ENCODE measurements around the gene MGAT4B. TPM values are rescaled to one million over a fixed set of nuclear protein-coding genes. Genes with fewer than 3 reads are reported as not detected.

Gene MGAT4B
- total RNA-seq, 1 experiment from 2014 or later = 87.6 TPM

DNA sequence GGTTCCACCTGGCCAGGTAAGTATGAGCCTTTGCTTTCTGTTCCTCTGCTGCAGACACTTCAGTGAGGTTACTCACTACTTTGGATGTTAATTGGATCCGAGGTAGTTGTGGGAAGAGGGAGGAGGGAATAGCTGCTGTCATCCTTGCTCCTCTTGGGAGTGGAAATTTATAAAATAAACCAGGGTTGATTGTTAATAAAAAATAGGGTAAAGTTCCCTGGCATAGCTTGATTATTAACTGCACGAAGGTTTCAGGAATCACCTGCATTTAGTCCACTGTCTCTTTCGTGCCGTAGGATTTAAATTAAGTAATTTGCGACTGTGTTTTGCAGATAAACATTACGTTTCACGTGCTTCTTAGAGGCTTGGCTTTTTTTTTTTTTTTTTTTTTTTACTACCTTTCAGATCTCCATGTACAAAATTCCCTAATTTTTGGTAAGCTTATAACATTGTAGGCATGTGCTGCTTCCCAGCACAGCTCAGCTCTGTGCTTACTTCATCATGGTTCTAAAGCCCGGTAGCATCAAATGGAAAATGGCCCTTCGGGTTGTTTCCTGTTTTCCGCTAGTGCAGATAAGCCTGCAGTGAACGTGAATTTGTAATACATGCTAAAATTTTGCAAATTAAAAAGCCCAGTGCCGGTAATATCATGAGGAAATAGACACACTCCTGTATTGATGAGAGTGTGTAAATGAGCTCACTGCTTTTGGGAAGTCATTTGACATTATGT is 39.8 kb downstream of the MGAT4B start:
- no peak for DNase-seq (ENCODE audit: low read depth, low spot score)
- in situ Hi-C loops (cut with HindIII; ENCODE audit: low pct_unique_long_range_greater_than_20kb, low sequenced_read_pairs) = no loop called here

DNA sequence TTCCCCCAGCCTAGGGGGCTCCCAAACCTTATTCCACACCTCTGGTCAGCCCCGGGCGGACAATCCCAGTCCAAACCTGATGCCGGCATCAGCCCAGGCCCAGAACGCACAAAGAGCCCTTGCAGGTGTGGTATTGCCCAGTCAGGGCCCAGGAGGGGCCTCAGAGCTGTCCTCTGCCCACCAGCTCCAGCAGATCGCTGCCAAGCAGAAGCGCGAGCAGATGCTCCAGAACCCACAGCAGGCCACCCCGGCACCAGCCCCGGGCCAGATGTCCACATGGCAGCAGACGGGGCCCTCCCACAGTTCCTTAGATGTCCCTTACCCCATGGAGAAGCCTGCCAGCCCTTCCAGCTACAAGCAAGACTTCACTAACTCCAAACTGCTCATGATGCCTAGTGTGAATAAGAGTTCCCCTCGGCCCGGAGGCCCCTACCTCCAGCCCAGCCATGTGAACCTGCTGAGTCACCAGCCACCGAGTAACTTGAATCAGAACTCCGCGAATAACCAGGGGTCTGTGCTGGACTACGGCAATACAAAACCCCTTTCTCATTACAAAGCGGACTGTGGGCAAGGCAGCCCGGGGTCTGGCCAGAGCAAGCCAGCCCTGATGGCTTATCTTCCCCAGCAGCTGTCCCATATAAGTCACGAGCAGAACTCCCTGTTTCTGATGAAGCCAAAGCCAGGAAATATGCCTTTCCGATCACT is 40.5 kb downstream of the MGAT4B start:
- in situ Hi-C loops (cut with HindIII; ENCODE audit: low pct_unique_long_range_greater_than_20kb, low sequenced_read_pairs) = no loop called here
- no peak for DNase-seq (ENCODE audit: low read depth, low spot score)

GRCh38 chr5:179765400-179765799 is 41.3 kb downstream of the MGAT4B start:
- DNase-seq (ENCODE audit: low read depth, low spot score) = no peak
- in situ Hi-C loops (cut with HindIII; ENCODE audit: low pct_unique_long_range_greater_than_20kb, low sequenced_read_pairs) = no loop called here

DNA sequence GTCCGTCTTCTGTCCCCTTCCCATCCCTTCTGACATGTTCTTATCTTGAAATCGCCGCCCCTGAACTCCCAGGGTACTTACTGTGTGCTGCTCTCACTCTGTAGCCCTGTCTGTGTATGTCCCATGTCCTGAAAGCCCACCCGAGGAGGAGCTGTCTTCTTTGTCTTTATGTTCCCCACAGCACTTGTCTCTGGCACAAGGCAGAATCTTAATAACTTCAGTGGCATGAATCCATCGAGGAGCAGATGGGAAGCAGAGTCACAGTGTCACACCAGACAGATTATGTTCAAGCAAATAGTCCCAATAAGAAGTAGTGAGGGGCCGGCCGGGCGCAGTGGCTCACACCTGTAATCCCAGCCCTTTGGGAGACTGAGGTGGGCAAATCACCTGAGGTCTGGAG is 42.6 kb downstream of the MGAT4B start:
- DNase-seq (ENCODE audit: low read depth, low spot score) = no peak
- in situ Hi-C loops (cut with HindIII; ENCODE audit: low pct_unique_long_range_greater_than_20kb, low sequenced_read_pairs) = no loop called here

GRCh38 chr5:179763215-179763945 is 43.3 kb downstream of the MGAT4B start:
- peak; percentile 69 for DNase-seq (ENCODE audit: low read depth, low spot score)
- in situ Hi-C loops (cut with HindIII; ENCODE audit: low pct_unique_long_range_greater_than_20kb, low sequenced_read_pairs) = no loop called here

DNA sequence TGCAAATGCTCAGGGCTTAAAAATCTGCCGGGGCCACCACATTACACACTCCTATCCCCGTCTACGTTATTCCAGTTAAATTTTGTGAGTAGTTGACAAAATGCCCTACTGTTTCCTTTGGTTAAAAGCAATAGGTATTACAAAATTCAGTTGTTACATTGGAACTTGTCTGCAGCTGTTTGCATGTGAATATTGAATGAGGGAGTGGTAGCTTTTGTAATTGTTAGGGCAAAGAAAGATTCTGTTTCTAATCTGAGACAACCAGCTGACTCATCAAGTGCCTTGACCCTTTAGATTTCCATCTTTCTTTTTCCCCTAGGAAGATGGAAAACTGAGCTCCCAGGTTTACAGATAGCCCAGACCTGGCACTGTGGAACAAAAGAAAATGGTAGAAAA is 43.9 kb downstream of the MGAT4B start:
- DNase-seq (ENCODE audit: low read depth, low spot score) = no peak
- in situ Hi-C loops (cut with HindIII; ENCODE audit: low pct_unique_long_range_greater_than_20kb, low sequenced_read_pairs) = no loop called here

- in situ Hi-C loops (cut with HindIII; ENCODE audit: low pct_unique_long_range_greater_than_20kb, low sequenced_read_pairs) = no loop called here
- no peak for DNase-seq (ENCODE audit: low read depth, low spot score)
Measured at GRCh38 chr5:179762079-179762780, 44.4 kb downstream of the MGAT4B start.

- in situ Hi-C loops (cut with HindIII; ENCODE audit: low pct_unique_long_range_greater_than_20kb, low sequenced_read_pairs) = no loop called here
- no peak for DNase-seq (ENCODE audit: low read depth, low spot score)
Measured at GRCh38 chr5:179759581-179760551, 46.8 kb downstream of the MGAT4B start.

DNA sequence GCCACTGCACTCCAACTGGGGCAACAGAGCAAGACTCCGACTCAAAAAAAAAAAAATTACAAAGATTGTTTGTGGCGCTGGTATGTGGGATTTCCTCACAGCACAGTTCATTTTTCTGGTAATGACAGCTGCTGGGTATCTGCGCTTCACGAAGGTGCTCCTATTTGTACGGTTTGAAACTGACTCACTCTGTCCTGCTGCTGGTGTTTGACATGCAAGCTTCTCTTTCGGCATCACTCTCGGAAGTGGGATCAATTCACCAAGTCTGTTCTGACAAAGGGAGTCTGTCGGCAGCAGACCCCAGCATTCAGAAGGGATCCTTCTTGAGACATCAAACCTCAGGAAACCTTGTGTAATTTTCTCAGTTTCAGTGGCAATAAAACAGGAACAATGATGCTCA is 47.7 kb downstream of the MGAT4B start:
- DNase-seq (ENCODE audit: low read depth, low spot score) = no peak
- in situ Hi-C loops (cut with HindIII; ENCODE audit: low pct_unique_long_range_greater_than_20kb, low sequenced_read_pairs) = no loop called here

- DNase-seq (ENCODE audit: low read depth, low spot score) = no peak
- in situ Hi-C loops (cut with HindIII; ENCODE audit: low pct_unique_long_range_greater_than_20kb, low sequenced_read_pairs) = no loop called here
Measured at GRCh38 chr5:179755022-179755421, 51.6 kb downstream of the MGAT4B start.

- DNase-seq (ENCODE audit: low read depth, low spot score) = no peak
Measured at GRCh38 chr5:179753971-179754370, 52.7 kb downstream of the MGAT4B start.

DNA sequence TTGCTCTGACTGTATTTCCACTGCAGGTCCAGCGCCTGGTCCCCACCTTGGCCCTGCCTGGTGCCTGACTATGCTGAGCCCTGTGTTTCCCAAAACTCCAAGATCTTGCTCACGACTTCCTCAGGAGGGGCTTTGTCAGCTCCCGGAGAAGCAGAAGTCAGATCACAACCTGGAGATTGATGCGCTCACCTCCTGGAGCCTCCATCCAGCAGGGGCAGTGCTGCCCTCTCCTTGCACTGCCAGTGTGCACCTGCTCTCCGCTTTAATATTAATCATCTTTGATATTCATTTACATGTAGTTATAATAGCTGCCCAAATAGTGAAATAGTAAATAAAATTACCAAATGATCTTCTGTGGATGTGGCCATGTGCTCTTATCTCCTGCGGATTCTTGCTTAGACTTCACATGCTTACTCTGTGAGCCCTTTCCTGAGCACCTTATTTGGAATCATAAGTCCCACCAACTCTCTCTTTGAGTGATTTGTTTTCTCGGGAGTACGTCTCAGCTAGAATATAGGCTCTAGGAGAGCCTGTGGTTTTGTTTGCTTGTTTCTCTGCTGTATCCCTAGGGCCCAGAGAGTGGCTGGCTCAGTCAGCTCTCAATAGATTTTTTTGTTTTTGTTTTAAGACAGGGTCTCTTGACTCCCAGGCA is 56.7 kb downstream of the MGAT4B start:
- in situ Hi-C loops (cut with HindIII; ENCODE audit: low pct_unique_long_range_greater_than_20kb, low sequenced_read_pairs) = no loop called here
- DNase-seq (ENCODE audit: low read depth, low spot score) = no peak

More at GRCh38 chr5:179753971-179754370, 52.7 kb downstream of the MGAT4B start:
- in situ Hi-C loops (cut with HindIII; ENCODE audit: low pct_unique_long_range_greater_than_20kb, low sequenced_read_pairs) = no loop called here

DNA sequence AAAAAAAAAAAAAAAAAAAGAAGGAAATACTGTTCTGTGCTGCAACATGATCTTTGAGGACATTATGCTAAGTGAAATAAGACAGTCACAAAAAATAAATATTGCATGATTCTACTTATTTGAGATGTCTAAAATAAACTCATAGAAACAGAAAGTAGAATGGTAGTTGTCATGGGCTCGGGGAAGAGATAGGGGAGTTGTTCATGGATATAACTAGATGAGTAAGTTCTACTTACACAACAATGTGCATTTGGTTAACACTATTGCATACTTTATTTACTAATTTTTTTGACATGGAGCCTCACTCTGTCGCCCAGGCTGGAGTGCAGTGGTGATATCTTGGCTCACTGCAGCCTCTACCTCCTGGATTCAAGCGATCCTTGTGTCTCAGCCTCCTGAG is 58.9 kb downstream of the MGAT4B start:
- no peak for DNase-seq (ENCODE audit: low read depth, low spot score)
- in situ Hi-C loops (cut with HindIII; ENCODE audit: low pct_unique_long_range_greater_than_20kb, low sequenced_read_pairs) = no loop called here
